Effector memory CD4-positive, alpha-beta T cell (primary cell): Measurements from ENCODE around the gene ARHGAP24.
"Not testable (repeated sequence)": the region's sequence is repeated elsewhere in the genome, so short reads cannot be mapped to it uniquely, and the experiment has no call there.

Experiments
- DNase-seq, 3 donors: peaks; one replicate each; pipeline ENCODE4 v3.0.0-alpha.2; 2020
- H3K27ac ChIP-seq: 2 replicates; pipeline ENCODE4 v1.7.0; 2013; ENCODE audit warnings: mild to moderate bottlenecking, low read length, moderate library complexity; ENCODE audit not compliant: insufficient read depth, poor library complexity, severe bottlenecking
- H3K27me3 ChIP-seq: replicated peaks from 2 replicates; pipeline ENCODE4 v1.7.0; 2013; ENCODE audit warnings: mild to moderate bottlenecking, low read length; ENCODE audit not compliant: insufficient read depth, control insufficient read depth, poor library complexity, severe bottlenecking
- H3K36me3 ChIP-seq: 2 replicates; pipeline ENCODE4 v1.7.0; 2013; ENCODE audit warnings: mild to moderate bottlenecking, low read length, moderate library complexity; ENCODE audit not compliant: control insufficient read depth, insufficient read depth
- H3K4me1 ChIP-seq: 2 replicates; pipeline ENCODE4 v1.7.0; 2013; ENCODE audit warnings: low read length, mild to moderate bottlenecking; ENCODE audit not compliant: control insufficient read depth, insufficient read depth, poor library complexity, severe bottlenecking
- H3K4me3 ChIP-seq: 2 replicates; pipeline ENCODE4 v1.7.0; 2013; ENCODE audit warnings: low read length, low read depth, mild to moderate bottlenecking; ENCODE audit not compliant: insufficient read depth, poor library complexity, severe bottlenecking
- H3K9me3 ChIP-seq: 2 replicates; pipeline ENCODE4 v1.7.0; 2013; ENCODE audit warnings: mild to moderate bottlenecking, low read length, moderate library complexity; ENCODE audit not compliant: control insufficient read depth

ARHGAP24 gene

DNA sequence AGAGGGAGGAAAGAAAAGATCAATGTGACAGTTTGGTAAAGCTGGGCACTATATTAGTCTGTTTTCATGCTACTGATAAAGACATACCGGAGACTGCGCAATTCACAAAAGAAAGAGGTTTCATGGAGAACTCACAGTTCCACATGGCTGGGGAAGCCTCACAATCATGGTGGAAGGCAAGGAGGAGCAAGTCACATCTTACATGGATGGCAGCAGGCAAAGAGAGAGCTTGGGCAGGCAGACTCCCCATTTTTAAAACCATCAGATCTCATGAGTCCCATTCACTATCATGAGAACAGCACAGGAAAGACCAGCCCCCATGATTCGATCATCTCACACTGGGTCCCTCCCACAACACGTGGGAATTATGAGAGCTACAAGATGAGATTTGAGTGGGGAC lies 490.1 kb downstream of the ARHGAP24 start:
- not testable (repeated sequence) for DNase-seq, H3K9me3 ChIP-seq, H3K27me3 ChIP-seq, H3K4me3 ChIP-seq, H3K27ac ChIP-seq, H3K4me1 ChIP-seq, H3K36me3 ChIP-seq

DNA sequence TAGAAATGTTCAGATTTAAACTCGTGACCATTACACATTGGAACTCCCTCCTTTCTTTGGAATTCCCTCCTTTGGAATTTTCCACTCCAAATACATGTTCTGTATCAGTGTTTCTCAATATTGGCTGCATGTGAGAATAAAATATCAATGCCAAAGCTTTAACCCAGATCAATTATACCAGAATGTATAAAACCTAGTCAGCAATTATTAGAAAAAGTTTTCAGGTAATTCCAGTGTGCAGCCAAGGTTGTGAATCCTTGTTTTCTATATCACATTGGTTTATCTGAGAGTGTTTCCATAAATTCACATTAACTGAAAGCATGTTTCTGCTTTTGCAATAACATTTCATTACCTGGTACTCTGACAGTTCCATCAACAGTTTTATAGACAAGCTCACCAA lies 490.6 kb downstream of the ARHGAP24 start:
- H3K4me3 ChIP-seq, result no peak overlapping the region
- no peak overlapping the region for H3K27ac ChIP-seq
- H3K9me3 ChIP-seq, result no peaks in the 10 kb centered on the region
- H3K27me3 ChIP-seq, result no peaks in the 10 kb centered on the region
- H3K36me3 ChIP-seq, result no peaks in the 10 kb centered on the region
- DNase-seq, result no peak
- no peaks in the 10 kb centered on the region for H3K4me1 ChIP-seq

DNA sequence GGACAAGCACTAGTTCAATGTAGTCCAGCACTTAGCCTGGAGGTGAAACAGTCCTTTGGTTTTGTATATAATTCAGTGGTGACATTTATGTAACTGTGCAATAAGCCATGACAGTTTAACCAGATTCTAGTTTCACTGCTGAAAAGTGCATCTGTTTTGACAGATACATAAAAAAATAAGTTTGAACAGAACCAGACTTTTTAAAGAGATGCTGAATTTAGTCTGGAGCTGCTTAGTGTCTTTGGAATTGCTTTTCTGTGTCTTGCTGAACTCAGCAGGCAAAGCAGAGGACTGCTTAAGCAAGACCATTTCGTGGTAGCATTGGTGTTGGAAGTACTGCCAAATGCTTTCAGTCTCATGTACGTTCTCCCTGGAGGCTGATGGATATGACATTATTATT lies 491.4 kb downstream of the ARHGAP24 start:
- H3K27ac ChIP-seq, result no peak overlapping the region
- H3K4me1 ChIP-seq, result no peaks in the 10 kb centered on the region
- H3K36me3 ChIP-seq, result no peaks in the 10 kb centered on the region
- H3K4me3 ChIP-seq, result no peak overlapping the region
- no peaks in the 10 kb centered on the region for H3K27me3 ChIP-seq
- no peak for DNase-seq
- H3K9me3 ChIP-seq, result no peaks in the 10 kb centered on the region

DNA sequence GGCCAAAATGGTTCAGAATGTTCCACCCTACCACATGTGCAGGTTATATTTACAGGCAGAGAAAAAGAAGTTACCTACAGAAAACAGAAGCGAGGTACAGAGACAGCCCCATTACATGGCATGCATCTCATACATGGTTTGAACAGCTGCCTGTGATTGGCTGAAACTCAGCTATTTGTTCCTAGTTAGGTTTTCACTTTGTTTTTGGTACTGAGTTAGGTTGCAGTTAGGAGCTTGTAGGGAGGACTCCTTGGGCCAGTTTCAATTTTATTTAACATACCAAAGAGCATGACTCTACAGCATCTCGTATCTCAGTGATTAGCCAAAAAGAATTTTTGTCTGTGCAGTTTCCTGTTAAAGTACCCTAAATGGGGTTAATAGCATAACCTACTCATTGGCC lies 492.9 kb downstream of the ARHGAP24 start:
- no peaks in the 10 kb centered on the region for H3K4me1 ChIP-seq
- no peak overlapping the region for H3K27ac ChIP-seq
- DNase-seq, result no peak
- H3K27me3 ChIP-seq, result no peaks in the 10 kb centered on the region
- H3K36me3 ChIP-seq, result no peaks in the 10 kb centered on the region
- no peak overlapping the region for H3K4me3 ChIP-seq
- no peaks in the 10 kb centered on the region for H3K9me3 ChIP-seq

DNA sequence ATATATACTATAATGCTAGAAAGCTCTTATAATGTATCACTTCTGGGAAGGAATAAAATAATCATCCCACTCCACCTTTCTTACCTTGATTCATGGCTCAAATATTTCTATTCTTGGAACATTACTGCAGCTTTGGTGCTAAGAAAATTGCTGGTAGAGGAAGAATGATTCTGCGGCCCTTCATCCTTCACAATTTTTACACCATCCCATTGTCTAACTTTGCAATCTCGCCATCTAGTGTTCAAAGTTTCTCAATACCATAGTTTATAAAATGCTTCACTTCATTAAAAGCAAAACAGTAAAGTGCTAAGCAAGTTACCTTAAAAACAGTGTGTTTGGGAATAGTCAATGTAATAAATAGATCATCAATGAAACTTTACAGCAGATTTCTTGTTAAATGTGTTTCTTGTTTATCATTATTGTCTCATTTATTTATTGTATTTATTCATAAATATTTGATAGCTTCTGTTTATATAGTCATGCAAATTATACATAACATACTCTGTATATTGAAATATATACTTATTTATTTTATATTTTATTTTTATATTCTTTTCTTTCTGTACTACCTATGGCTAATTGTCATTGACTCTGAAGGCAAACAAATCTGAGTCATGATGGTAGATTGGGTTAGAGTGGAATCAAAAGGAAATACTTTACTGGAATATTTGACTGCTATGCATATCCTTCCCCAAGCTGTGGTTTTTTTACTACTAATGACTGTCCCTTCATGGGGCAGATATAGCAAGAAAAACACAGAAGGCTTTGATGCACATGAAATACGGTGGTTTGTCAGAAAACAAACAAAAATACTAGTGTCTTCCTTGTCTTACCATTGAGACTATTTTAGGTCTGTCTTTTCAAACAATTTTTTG lies 494.2 kb downstream of the ARHGAP24 start:
- no peaks in the 10 kb centered on the region for H3K9me3 ChIP-seq
- H3K36me3 ChIP-seq, result no peaks in the 10 kb centered on the region
- no peaks in the 10 kb centered on the region for H3K4me1 ChIP-seq
- H3K4me3 ChIP-seq, result no peak overlapping the region
- no peak overlapping the region for H3K27ac ChIP-seq
- no peak for DNase-seq
- H3K27me3 ChIP-seq, result no peaks in the 10 kb centered on the region

GRCh38 chr4:85970535-85970934 lies 495.6 kb downstream of the ARHGAP24 start:
- Histone ChIP-seq H3K27me3 (no peaks in the 10 kb centered on the region), H3K9me3 (no peaks in the 10 kb centered on the region), H3K36me3 (no peaks in the 10 kb centered on the region), H3K4me1 (no peaks in the 10 kb centered on the region), H3K4me3 (no peak overlapping the region), H3K27ac (no peak overlapping the region)
- no peak for DNase-seq

DNA sequence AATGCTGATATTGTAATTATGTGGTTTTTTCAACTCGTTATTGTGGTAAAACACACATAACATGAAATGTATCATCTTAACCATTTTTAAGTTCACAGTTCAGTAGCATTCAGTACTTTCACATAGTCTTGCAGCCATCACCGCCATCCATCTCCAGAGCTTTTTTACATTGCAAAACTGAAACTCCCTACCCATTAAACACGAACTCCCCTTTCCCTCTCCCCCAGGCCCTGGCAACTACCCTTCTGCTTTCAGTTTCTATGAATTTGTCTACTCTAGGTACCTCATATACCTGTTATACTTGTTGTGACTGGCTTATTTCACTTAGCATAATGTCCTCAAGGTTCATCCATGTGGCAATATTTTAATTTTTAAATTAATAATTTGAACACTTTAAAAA lies 504.3 kb downstream of the ARHGAP24 start:
- no peaks in the 10 kb centered on the region for H3K36me3 ChIP-seq
- H3K4me1 ChIP-seq, result no peaks in the 10 kb centered on the region
- no peaks in the 10 kb centered on the region for H3K27me3 ChIP-seq
- H3K27ac ChIP-seq, result no peak overlapping the region
- DNase-seq, result no peak
- H3K9me3 ChIP-seq, result no peaks in the 10 kb centered on the region
- no peak overlapping the region for H3K4me3 ChIP-seq

GRCh38 chr4:85986266-85986665 lies 511.3 kb downstream of the ARHGAP24 start:
- Histone ChIP-seq H3K4me3 (no peak overlapping the region), H3K27me3 (no peaks in the 10 kb centered on the region), H3K9me3 (no peaks in the 10 kb centered on the region), H3K4me1 (no peaks in the 10 kb centered on the region), H3K36me3 (no peaks in the 10 kb centered on the region), H3K27ac (no peak overlapping the region)
- no peak for DNase-seq

GRCh38 chr4:85993641-85994040 lies 518.7 kb downstream of the ARHGAP24 start:
- no peak overlapping the region for H3K4me3 ChIP-seq
- no peaks in the 10 kb centered on the region for H3K9me3 ChIP-seq
- no peaks in the 10 kb centered on the region for H3K36me3 ChIP-seq
- H3K27me3 ChIP-seq, result no peaks in the 10 kb centered on the region
- no peak for DNase-seq
- H3K27ac ChIP-seq, result no peak overlapping the region
- H3K4me1 ChIP-seq, result no peaks in the 10 kb centered on the region

GRCh38 chr4:85994576-85994975 lies 519.6 kb downstream of the ARHGAP24 start:
- DNase-seq, result no peak
- H3K27ac ChIP-seq, result no peak overlapping the region
- H3K4me3 ChIP-seq, result no peak overlapping the region
- H3K36me3 ChIP-seq, result no peaks in the 10 kb centered on the region
- no peaks in the 10 kb centered on the region for H3K9me3 ChIP-seq
- no peaks in the 10 kb centered on the region for H3K27me3 ChIP-seq
- no peaks in the 10 kb centered on the region for H3K4me1 ChIP-seq
